Coronary artery (tissue), 2 donors: ENCODE measurements around the gene SGCB.

Source experiments
- DNase-seq: peaks from one replicate; pipeline ENCODE4 v3.0.0-alpha.2; 2017; ENCODE audit warnings: low spot score
- H3K27ac ChIP-seq, 2 donors: fragments of 200-600 bp; sonication (generic); one replicate each; pipeline ENCODE4 v1.5.1; 2016 to 2019
- H3K4me3 ChIP-seq: fragments of 200-600 bp; sonication (generic); 2 replicates; pipeline ENCODE4 v1.5.1; 2016; ENCODE audit warnings: mild to moderate bottlenecking, moderate library complexity
- CTCF ChIP-seq: fragments of 200-600 bp; sonication (generic); IDR thresholded peaks from one replicate; pipeline ENCODE4 v1.5.1; 2019; ENCODE audit warnings: antibody characterized with exemption

The SGCB gene

GRCh38 chr4:52019936-52020657 is 18.0 kb downstream of the SGCB start, which contains the start of gene LRRC66:
TSS of gene LRRC66 (minus strand) at chr4:52020363. CDS start at chr4:52017613, 2,750 bp downstream.
- H3K27ac ChIP-seq = no peak within 1 kb of the TSS
- no peak for TF ChIP-seq CTCF
- no peak for DNase-seq
- no peak within 1 kb of the TSS for H3K4me3 ChIP-seq

GRCh38 chr4:52017814-52018213 is 20.3 kb downstream of the SGCB start:
- TF ChIP-seq CTCF = no peak
- Histone ChIP-seq H3K27ac (no peak overlapping the region), H3K4me3 (no peak overlapping the region)
- no peak for DNase-seq

DNA sequence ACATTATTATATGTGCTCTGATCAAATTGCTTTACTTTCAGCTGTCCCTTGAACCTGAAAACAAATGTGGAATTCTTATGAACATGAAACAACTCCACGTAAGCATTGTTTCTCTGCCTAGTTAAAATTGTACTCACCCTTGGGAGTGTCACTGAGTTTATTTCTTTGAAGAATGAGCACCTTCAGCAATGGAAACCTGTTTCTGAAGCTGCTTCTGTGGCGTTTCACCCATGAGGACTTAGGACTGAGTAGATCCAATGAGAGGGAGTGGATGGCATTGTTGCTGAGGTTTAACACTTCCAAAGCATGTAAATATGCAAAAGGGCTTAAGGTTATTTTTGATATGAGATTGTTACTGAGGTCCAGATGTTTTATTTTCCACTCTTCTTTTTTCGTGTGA is 21.1 kb downstream of the SGCB start:
- H3K4me3 ChIP-seq = no peak overlapping the region
- DNase-seq = no peak
- no peak for TF ChIP-seq CTCF
- no peak overlapping the region for H3K27ac ChIP-seq

DNA sequence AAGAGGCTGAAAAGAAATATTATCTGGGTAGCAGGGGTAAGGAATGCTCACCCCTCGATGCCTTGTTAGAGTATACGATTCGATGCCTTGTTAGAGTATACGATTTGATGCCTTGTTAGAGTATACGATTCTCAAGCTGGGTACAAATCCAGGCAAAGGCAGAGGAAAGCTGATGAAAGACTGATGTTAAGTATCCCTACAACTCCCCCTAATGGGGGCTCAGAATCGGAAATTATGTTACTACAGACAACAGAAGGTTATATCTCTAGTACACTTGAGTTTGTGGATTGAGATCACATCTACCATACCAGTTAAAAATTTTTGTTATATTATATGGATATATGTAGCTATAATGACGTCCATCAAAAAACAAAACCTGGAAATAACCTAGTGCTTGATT is 22.7 kb downstream of the SGCB start:
- TF ChIP-seq CTCF = no peak
- no peak overlapping the region for H3K27ac ChIP-seq
- no peak for DNase-seq
- no peak overlapping the region for H3K4me3 ChIP-seq

- no peak for DNase-seq
- Histone ChIP-seq H3K27ac (no peak overlapping the region), H3K4me3 (no peak overlapping the region)
Observed at GRCh38 chr4:52014903-52015302, 23.2 kb downstream of the SGCB start.

DNA sequence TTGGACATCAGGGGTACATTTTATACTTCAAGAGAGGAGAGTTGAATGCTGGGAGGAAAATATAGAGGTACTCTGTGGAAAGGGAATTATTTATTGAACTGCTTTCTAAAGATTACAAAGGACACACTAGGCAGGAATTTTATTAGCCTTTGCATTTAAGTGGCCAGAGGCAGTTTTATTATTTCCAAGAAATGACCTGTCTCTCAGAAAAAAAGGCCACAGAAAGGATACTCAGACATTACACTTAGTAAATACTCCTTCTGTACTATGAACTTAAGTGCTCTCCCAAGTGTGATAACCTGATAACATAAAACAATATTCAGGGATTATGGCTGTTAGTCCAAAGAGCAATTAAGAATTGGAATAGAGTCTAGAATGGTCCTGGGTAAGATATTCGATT is 25.4 kb downstream of the SGCB start:
- H3K27ac ChIP-seq = no peak overlapping the region
- no peak for DNase-seq
- no peak overlapping the region for H3K4me3 ChIP-seq
- no peak for TF ChIP-seq CTCF

More at GRCh38 chr4:52014903-52015302, 23.2 kb downstream of the SGCB start:
- no peak for TF ChIP-seq CTCF

GRCh38 chr4:52010986-52011385 is 27.1 kb downstream of the SGCB start:
- H3K27ac ChIP-seq = no peak overlapping the region

More at GRCh38 chr4:52010986-52011385, 27.1 kb downstream of the SGCB start:
- H3K4me3 ChIP-seq = no peak overlapping the region
- no peak for TF ChIP-seq CTCF
- DNase-seq = no peak
